GM08714 (cell line): ENCODE data around the gene DPM1.

Experiments
- H3K4me3 ChIP-seq: fragments of 200-500 bp; sonication (Bioruptor generic); 2 replicates; pipeline ENCODE4 v1.5.1; 2014; ENCODE audit warnings: mild to moderate bottlenecking, low read length, inconsistent platforms
- ZNF274 ChIP-seq: IDR thresholded peaks from 2 replicates; pipeline ENCODE4 v1.6.1; 2012; ENCODE audit warnings: mild to moderate bottlenecking, low read depth, low read length

The DPM1 gene

GRCh38 chr20:50957798-50958614 is at the start of gene DPM1:
DPM1 (minus strand) TSS chr20:50958532; CDS start chr20:50958523, 9 bp downstream.
- TF ChIP-seq ZNF274 = no peak

DNA sequence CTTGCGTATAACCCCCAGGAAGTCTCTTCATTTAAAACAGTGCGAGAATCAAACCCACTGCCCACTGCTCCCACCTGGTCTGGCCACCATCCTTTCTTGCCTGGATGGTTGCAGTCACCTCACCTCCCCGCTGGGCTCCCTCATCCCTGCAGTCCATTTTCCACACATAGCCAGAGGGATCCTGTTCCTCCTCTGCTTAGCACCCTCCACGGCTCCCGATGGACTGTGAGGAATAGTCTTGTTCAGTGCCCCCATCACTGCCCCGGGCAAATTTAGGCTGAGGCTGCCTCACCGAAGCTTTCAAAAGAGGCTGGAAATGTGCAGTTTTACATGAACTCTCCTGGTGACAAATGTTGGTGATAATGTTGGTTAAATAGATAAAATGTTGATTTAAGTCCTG is 46.9 kb upstream of the DPM1 start:
- no peak for TF ChIP-seq ZNF274
- H3K4me3 ChIP-seq = no peak overlapping the region

More at GRCh38 chr20:50957798-50958614, at the start of gene DPM1:
- peak within 1 kb of the TSS; percentile 91 for H3K4me3 ChIP-seq

GRCh38 chr20:51004781-51005180 is 46.4 kb upstream of the DPM1 start:
- no peak for TF ChIP-seq ZNF274
- no peak overlapping the region for H3K4me3 ChIP-seq

DNA sequence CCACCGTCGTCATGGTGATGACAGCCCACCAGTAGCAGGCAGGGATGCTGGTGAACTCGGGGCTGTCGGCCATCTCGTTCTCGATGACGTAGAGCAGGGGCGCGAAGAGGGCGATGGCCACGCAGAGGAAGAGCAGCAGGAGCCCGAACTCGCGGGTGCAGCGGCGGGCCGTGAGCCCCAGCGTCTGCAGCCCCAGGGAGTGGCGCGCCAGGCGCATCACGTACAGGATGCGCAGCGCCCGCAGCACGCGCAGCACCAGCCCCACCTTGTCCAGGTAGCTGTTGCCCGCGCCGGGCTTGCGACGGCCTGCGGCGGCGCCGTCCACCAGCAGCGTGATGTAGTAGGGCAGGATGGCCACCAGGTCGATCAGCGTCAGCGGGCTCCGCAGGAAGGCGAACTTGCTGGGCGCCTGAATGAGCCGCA is 46.0 kb upstream of the DPM1 start:
- no peak overlapping the region for H3K4me3 ChIP-seq
- TF ChIP-seq ZNF274 = no peak

DNA sequence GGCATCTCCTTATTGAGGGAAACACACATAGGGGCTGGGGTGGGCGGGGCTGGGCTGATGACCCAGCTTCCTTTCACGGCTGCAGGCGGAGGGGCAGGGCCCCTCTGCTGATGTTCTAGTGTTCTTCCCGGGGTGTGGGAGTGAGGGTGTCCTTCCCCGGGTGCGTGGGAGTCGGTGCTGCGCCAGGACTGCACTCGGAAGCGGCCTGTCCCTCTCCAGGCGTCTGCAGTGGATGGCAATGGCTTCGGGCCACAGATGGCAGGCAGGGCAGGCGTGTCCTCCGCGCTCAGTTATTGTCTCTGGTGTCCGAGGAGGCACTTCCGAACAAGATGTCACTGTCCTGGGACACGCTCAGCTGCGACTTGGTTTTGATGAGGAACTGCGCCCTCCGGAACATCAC is 45.4 kb upstream of the DPM1 start:
- H3K4me3 ChIP-seq = no peak overlapping the region
- TF ChIP-seq ZNF274 = no peak

- H3K4me3 ChIP-seq = no peak overlapping the region
- no peak for TF ChIP-seq ZNF274
These were observed 44.3 kb upstream of the DPM1 start for GRCh38 chr20:51002633-51003032.

- TF ChIP-seq ZNF274 = no peak
These were observed 43.3 kb upstream of the DPM1 start for GRCh38 chr20:51001430-51002265.

GRCh38 chr20:50999355-50999754 is 41.0 kb upstream of the DPM1 start:
- TF ChIP-seq ZNF274 = no peak

More at GRCh38 chr20:51001430-51002265, 43.3 kb upstream of the DPM1 start:
- H3K4me3 ChIP-seq = no peak overlapping the region

DNA sequence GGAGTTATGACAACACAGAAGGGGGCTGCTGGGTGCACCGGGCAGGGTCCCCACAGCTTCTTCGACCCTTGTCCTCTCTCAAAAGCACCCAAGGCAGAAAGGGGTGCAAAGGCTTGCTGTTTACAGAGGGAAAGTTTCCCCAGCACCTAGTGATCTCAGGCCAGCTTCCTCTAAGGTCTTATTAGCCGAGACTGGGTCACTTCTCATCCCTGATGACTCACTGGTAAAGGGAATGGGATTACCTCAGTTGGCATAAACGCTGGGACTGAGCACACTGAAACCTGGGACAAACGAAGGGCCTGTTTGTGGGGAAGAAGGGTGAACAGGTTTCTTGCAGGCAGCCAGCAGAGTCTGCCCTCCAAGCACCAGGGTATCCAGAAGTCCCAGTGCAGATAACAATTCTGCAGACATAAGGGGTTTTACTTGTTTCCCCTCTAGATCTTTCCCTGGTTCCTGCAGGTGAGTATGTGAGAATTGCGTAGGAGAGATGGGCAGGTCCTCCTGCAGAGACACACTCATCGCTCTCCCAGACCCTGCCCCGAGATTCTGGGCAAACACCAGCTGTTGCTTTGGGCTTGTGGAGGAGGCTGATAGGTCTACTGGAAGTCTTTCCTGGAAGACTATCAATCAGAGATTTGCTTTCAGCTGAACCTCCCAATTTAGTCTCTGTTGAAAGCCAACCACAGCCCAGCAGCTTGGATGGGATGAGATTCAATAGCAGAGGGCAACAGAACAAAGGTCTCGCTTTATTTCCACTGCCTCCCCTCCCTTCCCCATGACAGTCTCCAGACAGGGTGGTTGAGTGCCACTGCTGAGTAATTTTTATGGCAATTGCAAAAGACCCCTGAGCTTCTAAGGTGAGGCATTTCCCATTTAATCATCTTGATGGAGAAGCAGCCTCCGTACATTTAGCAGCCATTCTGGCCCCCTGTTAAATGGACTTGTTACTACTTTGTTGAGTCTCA is 38.9 kb upstream of the DPM1 start:
- TF ChIP-seq ZNF274 = no peak
- no peak overlapping the region for H3K4me3 ChIP-seq

More at GRCh38 chr20:50999355-50999754, 41.0 kb upstream of the DPM1 start:
- H3K4me3 ChIP-seq = no peak overlapping the region

DNA sequence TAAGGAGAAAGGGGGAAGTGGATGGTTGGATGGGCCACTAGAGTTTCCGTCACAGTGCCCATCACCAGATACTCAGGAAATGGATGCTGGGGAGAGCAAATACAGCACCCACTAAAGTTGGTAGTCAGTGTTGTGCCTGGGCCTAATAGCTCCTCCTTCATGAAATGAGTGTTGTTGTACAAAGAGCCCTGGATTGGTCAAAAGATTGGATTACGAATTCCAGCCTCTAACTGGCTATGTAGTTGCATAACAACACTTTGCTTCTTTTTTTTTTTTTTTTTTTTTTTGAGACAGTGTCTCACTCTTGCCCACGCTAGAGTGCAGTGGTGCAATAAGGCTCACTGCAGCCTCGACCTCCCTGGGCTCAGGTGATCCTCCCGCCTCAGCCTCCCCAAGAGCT is 37.2 kb upstream of the DPM1 start:
- TF ChIP-seq ZNF274 = no peak
- H3K4me3 ChIP-seq = no peak overlapping the region

DNA sequence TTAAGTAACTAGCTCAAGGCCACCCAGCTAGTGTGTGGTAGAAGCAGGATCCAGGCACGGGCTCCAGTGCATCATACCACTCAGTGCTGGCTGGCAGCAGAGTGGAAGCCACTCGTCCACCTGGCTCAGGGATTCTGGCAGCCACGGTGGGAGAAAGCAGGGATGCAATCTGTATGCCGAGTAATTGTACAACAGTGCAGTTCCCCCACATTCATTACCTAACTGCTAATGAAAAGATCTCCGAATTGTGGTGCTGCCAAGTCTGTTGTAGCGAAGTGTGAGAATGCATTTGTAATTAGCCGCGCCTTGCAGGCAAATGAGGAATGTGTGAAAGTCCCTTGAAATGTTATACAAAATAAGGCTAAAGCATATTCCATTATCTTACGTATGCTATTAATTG is 35.5 kb upstream of the DPM1 start:
- TF ChIP-seq ZNF274 = no peak
- H3K4me3 ChIP-seq = no peak overlapping the region

DNA sequence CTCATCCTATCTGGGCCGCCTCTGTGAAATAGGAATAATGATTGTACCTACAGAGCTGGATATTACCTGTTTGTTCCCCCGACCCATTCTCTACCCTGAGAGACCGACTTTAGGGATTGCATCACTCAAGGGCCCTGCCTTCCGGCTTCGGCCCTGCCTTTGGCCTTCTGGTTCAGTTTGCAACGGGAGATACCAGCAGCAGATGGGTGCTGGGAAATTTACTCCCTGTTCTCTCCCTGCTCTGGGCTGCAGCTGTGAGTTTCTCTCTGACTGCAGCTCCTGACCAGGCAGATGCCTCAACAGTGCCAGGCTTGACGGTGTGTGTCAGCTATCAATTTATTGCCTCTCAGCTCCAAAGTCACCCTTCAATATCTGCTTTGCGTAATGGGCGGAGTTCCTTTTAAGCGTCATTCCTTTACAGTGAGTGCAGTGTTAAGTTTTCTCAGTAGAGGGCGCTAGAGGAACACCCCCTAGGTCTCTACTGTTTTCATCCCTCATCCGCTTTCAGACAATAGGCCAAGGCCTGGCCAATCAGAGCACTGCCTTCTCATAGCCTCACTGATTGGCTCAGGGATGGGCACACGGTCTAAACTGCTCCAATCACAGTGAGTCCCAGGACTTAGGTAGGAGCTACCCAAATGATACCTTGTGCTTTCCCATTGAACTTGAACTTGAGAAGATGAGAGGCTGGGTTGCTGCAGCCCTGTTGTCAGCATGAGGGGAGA is 34.6 kb upstream of the DPM1 start:
- no peak for TF ChIP-seq ZNF274
- no peak overlapping the region for H3K4me3 ChIP-seq

- TF ChIP-seq ZNF274 = no peak
- H3K4me3 ChIP-seq = no peak overlapping the region
These were observed 34.0 kb upstream of the DPM1 start for GRCh38 chr20:50992336-50992732.
